ENCODE measurements around the gene MOK.

MOK gene

DNA sequence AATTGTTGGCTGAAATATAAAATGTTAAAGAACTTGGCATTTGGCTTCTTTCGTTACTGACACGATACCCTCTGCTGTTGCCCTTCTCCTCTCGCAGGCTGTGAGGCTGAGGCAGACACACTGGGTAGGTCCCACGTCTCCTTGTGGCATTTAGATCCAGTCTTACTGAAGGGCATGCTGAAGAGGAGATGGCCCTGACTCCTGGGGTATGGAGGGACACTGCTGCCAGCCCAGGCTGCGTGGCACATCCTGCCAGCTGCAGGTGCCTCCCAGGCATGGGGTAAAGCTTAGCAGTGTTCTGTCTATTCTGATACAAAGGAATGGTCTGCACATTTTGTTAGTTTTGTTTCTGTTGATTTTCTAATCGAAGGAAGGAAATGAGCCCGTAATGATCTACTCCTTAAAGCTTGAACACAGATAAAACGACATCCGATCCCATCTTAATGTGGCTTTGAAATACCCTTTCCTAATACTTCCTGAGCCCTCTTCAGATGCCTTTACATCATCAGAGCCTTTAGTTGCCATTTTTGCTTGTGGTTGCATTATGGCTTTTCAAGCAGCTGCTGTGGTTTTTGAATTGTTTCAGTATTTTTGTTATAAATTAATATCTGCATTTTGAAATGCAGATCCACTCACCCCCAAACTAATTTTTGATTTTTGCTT is 104.1 kb downstream of the MOK start:
- TF ChIP-seq, protein P1, sequence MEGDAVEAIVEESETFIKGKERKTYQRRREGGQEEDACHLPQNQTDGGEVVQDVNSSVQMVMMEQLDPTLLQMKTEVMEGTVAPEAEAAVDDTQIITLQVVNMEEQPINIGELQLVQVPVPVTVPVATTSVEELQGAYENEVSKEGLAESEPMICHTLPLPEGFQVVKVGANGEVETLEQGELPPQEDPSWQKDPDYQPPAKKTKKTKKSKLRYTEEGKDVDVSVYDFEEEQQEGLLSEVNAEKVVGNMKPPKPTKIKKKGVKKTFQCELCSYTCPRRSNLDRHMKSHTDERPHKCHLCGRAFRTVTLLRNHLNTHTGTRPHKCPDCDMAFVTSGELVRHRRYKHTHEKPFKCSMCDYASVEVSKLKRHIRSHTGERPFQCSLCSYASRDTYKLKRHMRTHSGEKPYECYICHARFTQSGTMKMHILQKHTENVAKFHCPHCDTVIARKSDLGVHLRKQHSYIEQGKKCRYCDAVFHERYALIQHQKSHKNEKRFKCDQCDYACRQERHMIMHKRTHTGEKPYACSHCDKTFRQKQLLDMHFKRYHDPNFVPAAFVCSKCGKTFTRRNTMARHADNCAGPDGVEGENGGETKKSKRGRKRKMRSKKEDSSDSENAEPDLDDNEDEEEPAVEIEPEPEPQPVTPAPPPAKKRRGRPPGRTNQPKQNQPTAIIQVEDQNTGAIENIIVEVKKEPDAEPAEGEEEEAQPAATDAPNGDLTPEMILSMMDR (IDR thresholded peaks at IDR 0.05; ENCODE audit: low read depth, low read length, missing control alignments), result no peak
- DNase-seq (ENCODE audit: low read depth), result no peak
- no peak overlapping the region for H3K4me3 ChIP-seq (ENCODE audit: low read depth, low read length)

DNA sequence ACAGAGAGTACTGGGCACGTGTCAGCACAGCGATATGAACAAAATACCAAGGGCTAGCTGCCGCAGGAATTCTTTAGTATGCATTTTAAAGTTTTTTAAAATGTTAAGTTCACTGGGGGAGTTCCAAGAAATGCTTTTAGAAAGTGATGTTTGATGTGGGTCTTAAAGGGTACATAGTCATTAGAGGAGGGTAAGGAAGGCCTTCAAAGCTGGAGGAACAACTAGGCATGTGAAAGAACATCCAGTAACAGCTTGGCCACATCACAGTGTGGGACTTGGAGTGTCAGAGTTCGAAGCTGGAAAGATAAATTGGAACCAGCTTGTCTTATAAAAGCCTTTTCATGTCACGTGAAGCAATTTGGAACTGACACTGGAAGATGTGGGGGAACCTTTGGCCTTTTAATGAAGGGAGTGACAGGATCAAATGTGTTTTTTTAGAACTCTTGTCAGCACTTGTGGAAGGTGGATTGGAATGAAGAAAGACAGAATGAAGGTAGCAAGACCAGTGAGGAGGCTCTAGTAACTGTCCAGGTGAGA is 107.6 kb downstream of the MOK start:
- no peak overlapping the region for H3K4me3 ChIP-seq (ENCODE audit: low read depth, low read length)
- DNase-seq (ENCODE audit: low read depth), result no peak
- TF ChIP-seq, protein P1 (IDR thresholded peaks at IDR 0.05; ENCODE audit: low read depth, low read length, missing control alignments), result no peak

DNA sequence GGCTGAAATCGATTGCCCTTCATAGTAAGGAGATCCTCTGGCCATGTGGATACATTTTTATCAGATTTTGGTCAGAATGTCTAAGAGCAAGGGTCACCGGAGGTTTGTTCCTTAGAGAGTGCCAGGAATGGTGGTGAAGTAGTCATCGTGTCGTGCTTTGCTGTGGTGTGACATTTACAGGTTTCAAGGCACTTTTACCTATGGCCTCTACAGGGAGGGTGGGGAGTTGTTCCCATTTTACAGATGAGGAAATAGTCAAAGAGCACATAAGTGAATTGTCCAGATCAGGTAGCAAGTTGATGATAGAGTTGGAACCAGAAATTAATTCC is 108.1 kb downstream of the MOK start:
- no peak for DNase-seq (ENCODE audit: low read depth)
- H3K4me3 ChIP-seq (ENCODE audit: low read depth, low read length), result no peak overlapping the region
- TF ChIP-seq, protein P1 (IDR thresholded peaks at IDR 0.05; ENCODE audit: low read depth, low read length, missing control alignments), result no peak

DNA sequence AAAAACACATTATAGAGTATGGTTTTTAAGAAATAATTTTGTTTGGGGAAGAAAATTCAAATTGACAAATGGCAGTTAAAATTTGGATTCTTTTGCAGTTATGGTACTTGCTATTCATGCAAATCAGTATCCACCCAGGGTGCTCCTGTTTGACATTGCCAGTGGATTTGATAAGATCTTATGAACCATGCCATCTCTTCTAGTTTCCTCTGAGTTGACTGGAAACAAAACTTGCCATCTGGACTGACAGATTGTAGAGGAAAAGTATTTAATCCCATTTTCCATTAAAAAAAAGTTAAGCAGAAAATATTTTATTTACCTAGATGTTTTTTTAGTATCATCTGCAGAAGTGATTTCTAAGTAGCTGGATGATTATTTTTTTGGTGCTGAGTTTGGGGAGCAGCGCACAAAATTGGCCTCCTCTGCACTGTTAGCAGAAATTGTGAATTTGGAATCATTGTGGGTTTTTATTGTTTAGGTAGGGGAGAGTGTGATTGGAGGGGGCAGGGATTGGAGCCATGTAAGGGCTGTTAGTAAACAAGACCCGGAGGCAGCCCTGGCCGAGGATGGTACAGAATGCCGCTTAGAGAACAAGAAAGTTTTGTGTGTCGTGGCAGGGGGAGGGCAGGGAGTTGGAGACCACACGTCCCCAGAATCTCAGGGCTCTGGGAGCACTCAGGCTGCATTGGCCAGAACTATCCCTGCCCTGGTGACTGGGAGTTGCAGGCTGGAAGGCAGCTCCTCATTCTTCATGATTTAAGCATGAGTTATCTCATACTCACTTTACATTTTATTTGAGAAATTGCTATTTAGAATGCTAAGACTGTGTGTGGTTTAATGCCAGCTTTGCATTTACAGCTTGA is 108.7 kb downstream of the MOK start:
- TF ChIP-seq, protein P1 (IDR thresholded peaks at IDR 0.05; ENCODE audit: low read depth, low read length, missing control alignments), result no peak
- no peak overlapping the region for H3K4me3 ChIP-seq (ENCODE audit: low read depth, low read length)
- no peak for DNase-seq (ENCODE audit: low read depth)

- DNase-seq (ENCODE audit: low read depth), result no peak
- TF ChIP-seq, protein P1 (IDR thresholded peaks at IDR 0.05; ENCODE audit: low read depth, low read length, missing control alignments), result no peak
- H3K4me3 ChIP-seq (ENCODE audit: low read depth, low read length), result no peak overlapping the region
Measured at GRCh38 chr14:102195446-102195845, 109.5 kb downstream of the MOK start.

- DNase-seq (ENCODE audit: low read depth), result no peak
- H3K4me3 ChIP-seq (ENCODE audit: low read depth, low read length), result no peak overlapping the region
- TF ChIP-seq, protein P1 (IDR thresholded peaks at IDR 0.05; ENCODE audit: low read depth, low read length, missing control alignments), result no peak
Measured at GRCh38 chr14:102194856-102195255, 110.1 kb downstream of the MOK start.
